ENCODE data around the gene DAB2IP.

DAB2IP gene

GRCh38 chr9:121636341-121636865 is 15.0 kb upstream of the DAB2IP start:
- no peak overlapping the region for H3K4ac ChIP-seq (ENCODE audit: low read length)
- peaks cover 0 to 9% (median 0%) of the 10 kb centered on the region in 3 experiments for H3K27me3 ChIP-seq (ENCODE audit: control insufficient read depth in 3 of 3, insufficient read depth in 3 of 3, low read depth in 1 of 3, low read length in 3 of 3)
- H4K8ac ChIP-seq (ENCODE audit: low read depth, low read length), result no peak overlapping the region
- H3K27ac ChIP-seq (replicated peaks; ENCODE audit: low read length), result peak overlapping the region; percentile 24
- H3K23ac ChIP-seq (ENCODE audit: low read depth, low read length, poor library complexity), result peak overlapping the region; percentile 36
- no peak overlapping the region for H3K14ac ChIP-seq (ENCODE audit: low read length)
- peaks cover 4% of the 10 kb centered on the region for H3K79me1 ChIP-seq (ENCODE audit: low read depth, low read length)
- no peak overlapping the region for H2BK12ac ChIP-seq (ENCODE audit: low read length)
- H3K36me3 ChIP-seq (replicated peaks in 1 of 2; ENCODE audit: control insufficient read depth in 2 of 2, insufficient read depth in 2 of 2, low read length in 2 of 2), result no peaks in the 10 kb centered on the region
- peak overlapping the region; percentile 41 for H2BK15ac ChIP-seq (ENCODE audit: low read length)
- H2BK5ac ChIP-seq (ENCODE audit: low read length), result no peak overlapping the region
- no peak overlapping the region for H2BK120ac ChIP-seq (ENCODE audit: low read depth, low read length)
- peaks cover 38 to 48% of the 10 kb centered on the region in 2 donors for H3K4me1 ChIP-seq (ENCODE audit: control insufficient read depth in 2 of 2, insufficient read depth in 1 of 2, low read depth in 1 of 2, low read length in 2 of 2)
- no peak for DNase-seq (ENCODE audit: low spot score)
- H3K4me3 ChIP-seq (ENCODE audit: low read length in 2 of 2), result no peak overlapping the region
- no peak overlapping the region for H4K91ac ChIP-seq (ENCODE audit: low read depth, low read length, poor library complexity)
- H3K18ac ChIP-seq (ENCODE audit: low read length), result peak overlapping the region; percentile 51
- H3K9ac ChIP-seq (ENCODE audit: low read depth, low read length, poor library complexity), result no peak overlapping the region
- no peak overlapping the region for H3K4me2 ChIP-seq (ENCODE audit: insufficient read depth, low read length, poor library complexity, severe bottlenecking)
- no CpG with 5 or more reads among the region's 12 CpGs for WGBS, 2 donors (ENCODE audit: extremely low coverage in 2 of 2, insufficient read length in 2 of 2, insufficient replicate concordance in 1 of 2)
- no peaks in the 10 kb centered on the region for H3K9me3 ChIP-seq (replicated peaks in 1 of 2; ENCODE audit: control insufficient read depth in 2 of 2, insufficient read depth in 1 of 2, low read depth in 1 of 2, low read length in 2 of 2)
- H2AK5ac ChIP-seq (ENCODE audit: low read depth, low read length), result peak overlapping the region; percentile 1
- peak overlapping the region; percentile 12 for H2AFZ ChIP-seq (ENCODE audit: low read length)

DNA sequence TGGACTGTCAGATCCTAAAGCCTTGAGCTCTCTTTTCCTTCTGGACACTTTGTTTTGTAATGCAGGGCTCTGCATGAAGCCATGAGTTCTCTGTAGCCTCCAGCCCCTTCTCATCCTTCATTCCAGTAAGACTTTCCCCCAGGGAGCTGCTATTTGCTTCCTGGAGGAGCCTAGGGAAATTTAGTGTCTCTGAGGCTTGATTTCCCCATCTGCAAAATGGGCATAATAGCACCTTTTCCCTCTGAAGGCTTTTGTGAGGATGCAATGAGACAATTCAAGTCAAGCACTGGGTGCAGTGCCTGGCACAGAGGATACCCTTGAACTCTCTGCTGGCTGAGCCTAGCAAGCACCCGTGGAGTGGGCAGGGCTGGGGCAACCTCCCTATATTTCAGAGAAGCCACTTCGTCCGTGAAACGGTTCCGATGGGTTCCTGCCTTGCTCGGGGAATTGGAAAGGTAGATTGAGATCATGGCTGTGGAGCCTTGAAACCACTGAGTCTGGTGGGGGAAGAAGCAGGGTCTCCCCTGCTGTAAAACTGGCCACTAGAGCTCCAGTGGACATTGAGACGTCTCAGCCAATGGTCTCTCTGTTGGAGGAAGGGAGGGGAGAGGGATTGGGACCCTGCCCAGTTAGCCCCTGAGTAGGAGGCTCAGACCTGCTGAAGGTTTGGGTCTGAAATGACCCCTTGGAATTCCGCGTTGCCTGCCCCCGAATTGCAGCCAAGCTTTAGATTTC is 14.3 kb upstream of the DAB2IP start:
- Histone ChIP-seq H3K14ac (ENCODE audit: low read length) (no peak overlapping the region), H2BK12ac (ENCODE audit: low read length) (no peak overlapping the region), H3K23ac (ENCODE audit: low read depth, low read length, poor library complexity) (no peak overlapping the region), H3K9ac (ENCODE audit: low read depth, low read length, poor library complexity) (no peak overlapping the region), H3K18ac (ENCODE audit: low read length) (no peak overlapping the region), H2BK5ac (ENCODE audit: low read length) (no peak overlapping the region), H2BK15ac (ENCODE audit: low read length) (no peak overlapping the region), H3K79me1 (ENCODE audit: low read depth, low read length) (peaks cover 4% of the 10 kb centered on the region), H3K36me3 (replicated peaks in 1 of 2; ENCODE audit: control insufficient read depth in 2 of 2, insufficient read depth in 2 of 2, low read length in 2 of 2) (no peaks in the 10 kb centered on the region), H4K91ac (ENCODE audit: low read depth, low read length, poor library complexity) (no peak overlapping the region), H3K4me3 (ENCODE audit: low read length in 2 of 2) (no peak overlapping the region), H3K4ac (ENCODE audit: low read length) (no peak overlapping the region), H2BK120ac (ENCODE audit: low read depth, low read length) (no peak overlapping the region), H3K27me3 (ENCODE audit: control insufficient read depth in 3 of 3, insufficient read depth in 3 of 3, low read depth in 1 of 3, low read length in 3 of 3) (peaks cover 0 to 9% (median 0%) of the 10 kb centered on the region in 3 experiments), H3K27ac (replicated peaks; ENCODE audit: low read length) (no peak overlapping the region), H3K4me1 (ENCODE audit: control insufficient read depth in 2 of 2, insufficient read depth in 1 of 2, low read depth in 1 of 2, low read length in 2 of 2) (peaks cover 38 to 45% of the 10 kb centered on the region in 2 donors), H3K9me3 (replicated peaks in 1 of 2; ENCODE audit: control insufficient read depth in 2 of 2, insufficient read depth in 1 of 2, low read depth in 1 of 2, low read length in 2 of 2) (no peaks in the 10 kb centered on the region), H2AK5ac (ENCODE audit: low read depth, low read length) (no peak overlapping the region), H4K8ac (ENCODE audit: low read depth, low read length) (no peak overlapping the region), H3K4me2 (ENCODE audit: insufficient read depth, low read length, poor library complexity, severe bottlenecking) (no peak overlapping the region), H2AFZ (ENCODE audit: low read length) (no peak overlapping the region)
- WGBS, 2 donors (ENCODE audit: extremely low coverage in 2 of 2, insufficient read length in 2 of 2, insufficient replicate concordance in 1 of 2), result no CpG with 5 or more reads among the region's 10 CpGs
- DNase-seq (ENCODE audit: low spot score), result no peak

DNA sequence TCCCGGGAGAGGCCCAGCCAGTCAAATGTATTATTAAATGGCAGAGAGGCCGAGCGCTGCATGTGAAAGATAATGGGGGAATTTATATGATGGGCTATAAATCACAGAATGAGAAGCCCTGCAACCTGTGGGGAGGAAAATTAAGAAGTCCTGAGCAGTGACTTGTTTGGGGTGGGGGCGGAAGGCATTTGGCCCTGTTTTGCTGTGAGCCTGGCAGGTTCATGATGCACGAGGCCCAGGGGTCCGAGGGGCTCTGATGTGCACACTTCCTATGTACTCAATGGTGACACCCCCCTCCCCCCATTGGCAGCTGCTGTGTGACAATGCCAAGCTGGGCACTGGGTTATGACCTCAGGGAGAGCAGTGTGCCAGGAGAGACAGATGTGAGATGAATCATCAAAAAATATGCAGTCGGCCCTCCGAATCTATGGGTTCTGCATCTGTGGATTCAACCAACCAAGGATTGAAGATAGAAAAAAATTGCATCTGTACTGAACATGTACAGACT is 13.7 kb upstream of the DAB2IP start:
- DNase-seq (ENCODE audit: low spot score), result no peak
- Histone ChIP-seq H3K4me1 (ENCODE audit: control insufficient read depth in 2 of 2, insufficient read depth in 1 of 2, low read depth in 1 of 2, low read length in 2 of 2) (peaks cover 38 to 40% of the 10 kb centered on the region in 2 donors), H3K27ac (replicated peaks; ENCODE audit: low read length) (no peak overlapping the region)

DNA sequence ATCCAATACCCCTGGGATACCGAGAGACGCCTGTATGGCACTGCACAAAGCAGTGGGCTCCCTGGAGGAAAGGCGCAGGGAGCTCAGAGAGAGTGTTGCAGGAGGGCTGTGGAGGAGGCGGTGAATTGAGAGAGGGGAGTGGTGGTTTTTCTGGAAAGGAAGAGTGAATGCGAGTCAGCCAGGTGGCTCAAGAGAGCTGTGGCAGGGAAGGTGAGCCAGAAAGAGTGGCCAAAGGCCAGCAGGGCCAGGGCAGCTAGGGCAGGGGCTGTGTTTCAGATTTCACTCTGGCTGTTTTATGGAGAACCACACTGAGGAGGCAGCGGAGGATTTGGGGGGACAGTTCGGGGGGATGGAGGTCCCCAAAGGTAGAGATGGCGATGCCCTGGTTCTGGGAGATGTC is 13.0 kb upstream of the DAB2IP start:
- H3K4me3 ChIP-seq (ENCODE audit: low read length in 2 of 2), result no peak overlapping the region
- H3K27me3 ChIP-seq (ENCODE audit: control insufficient read depth in 3 of 3, insufficient read depth in 3 of 3, low read depth in 1 of 3, low read length in 3 of 3), result peaks cover 0 to 8% (median 0%) of the 10 kb centered on the region in 3 experiments
- no peak overlapping the region for H3K23ac ChIP-seq (ENCODE audit: low read depth, low read length, poor library complexity)
- no peaks in the 10 kb centered on the region for H3K9me3 ChIP-seq (replicated peaks in 1 of 2; ENCODE audit: control insufficient read depth in 2 of 2, insufficient read depth in 1 of 2, low read depth in 1 of 2, low read length in 2 of 2)
- no peak for DNase-seq (ENCODE audit: low spot score)
- H2BK15ac ChIP-seq (ENCODE audit: low read length), result no peak overlapping the region
- H2AK5ac ChIP-seq (ENCODE audit: low read depth, low read length), result peak overlapping the region; percentile 2
- H3K79me1 ChIP-seq (ENCODE audit: low read depth, low read length), result peaks cover 4% of the 10 kb centered on the region
- peaks cover 33 to 35% of the 10 kb centered on the region in 2 donors for H3K4me1 ChIP-seq (ENCODE audit: control insufficient read depth in 2 of 2, insufficient read depth in 1 of 2, low read depth in 1 of 2, low read length in 2 of 2)
- no peak overlapping the region for H2AFZ ChIP-seq (ENCODE audit: low read length)
- no peak overlapping the region for H2BK12ac ChIP-seq (ENCODE audit: low read length)
- H3K36me3 ChIP-seq (replicated peaks in 1 of 2; ENCODE audit: control insufficient read depth in 2 of 2, insufficient read depth in 2 of 2, low read length in 2 of 2), result no peaks in the 10 kb centered on the region
- no peak overlapping the region for H3K14ac ChIP-seq (ENCODE audit: low read length)
- no peak overlapping the region for H4K8ac ChIP-seq (ENCODE audit: low read depth, low read length)
- peak overlapping the region; percentile 2 for H3K18ac ChIP-seq (ENCODE audit: low read length)
- no peak overlapping the region for H3K4me2 ChIP-seq (ENCODE audit: insufficient read depth, low read length, poor library complexity, severe bottlenecking)
- H3K9ac ChIP-seq (ENCODE audit: low read depth, low read length, poor library complexity), result no peak overlapping the region
- H3K4ac ChIP-seq (ENCODE audit: low read length), result no peak overlapping the region
- WGBS, 2 donors (ENCODE audit: extremely low coverage in 2 of 2, insufficient read length in 2 of 2, insufficient replicate concordance in 1 of 2), result 100% methylated on average over 1 of the region's 8 CpGs; no CpG with 5 or more reads in 1 of the 2 donors
- no peak overlapping the region for H2BK5ac ChIP-seq (ENCODE audit: low read length)
- no peak overlapping the region for H4K91ac ChIP-seq (ENCODE audit: low read depth, low read length, poor library complexity)
- H3K27ac ChIP-seq (replicated peaks; ENCODE audit: low read length), result no peak overlapping the region
- no peak overlapping the region for H2BK120ac ChIP-seq (ENCODE audit: low read depth, low read length)

More for the DNA sequence above, 13.7 kb upstream of the DAB2IP start:
- H3K9me3 ChIP-seq (replicated peaks in 1 of 2; ENCODE audit: control insufficient read depth in 2 of 2, insufficient read depth in 1 of 2, low read depth in 1 of 2, low read length in 2 of 2), result no peaks in the 10 kb centered on the region
- H2AK5ac ChIP-seq (ENCODE audit: low read depth, low read length), result no peak overlapping the region
- no peak overlapping the region for H2AFZ ChIP-seq (ENCODE audit: low read length)
- WGBS, 2 donors (ENCODE audit: extremely low coverage in 2 of 2, insufficient read length in 2 of 2, insufficient replicate concordance in 1 of 2), result no CpG with 5 or more reads among the region's 8 CpGs
- H3K4me2 ChIP-seq (ENCODE audit: insufficient read depth, low read length, poor library complexity, severe bottlenecking), result no peak overlapping the region
- no peak overlapping the region for H2BK120ac ChIP-seq (ENCODE audit: low read depth, low read length)
- H2BK15ac ChIP-seq (ENCODE audit: low read length), result no peak overlapping the region
- no peak overlapping the region for H4K8ac ChIP-seq (ENCODE audit: low read depth, low read length)
- H3K9ac ChIP-seq (ENCODE audit: low read depth, low read length, poor library complexity), result no peak overlapping the region
- peak overlapping the region; percentile 41 for H3K18ac ChIP-seq (ENCODE audit: low read length)
- H2BK5ac ChIP-seq (ENCODE audit: low read length), result no peak overlapping the region
- H3K4me3 ChIP-seq (ENCODE audit: low read length in 2 of 2), result no peak overlapping the region
- H3K79me1 ChIP-seq (ENCODE audit: low read depth, low read length), result peaks cover 4% of the 10 kb centered on the region
- no peaks in the 10 kb centered on the region for H3K36me3 ChIP-seq (replicated peaks in 1 of 2; ENCODE audit: control insufficient read depth in 2 of 2, insufficient read depth in 2 of 2, low read length in 2 of 2)
- H3K23ac ChIP-seq (ENCODE audit: low read depth, low read length, poor library complexity), result no peak overlapping the region
- no peak overlapping the region for H4K91ac ChIP-seq (ENCODE audit: low read depth, low read length, poor library complexity)
- no peak overlapping the region for H3K4ac ChIP-seq (ENCODE audit: low read length)
- H3K14ac ChIP-seq (ENCODE audit: low read length), result no peak overlapping the region
- peaks cover 0 to 9% (median 0%) of the 10 kb centered on the region in 3 experiments for H3K27me3 ChIP-seq (ENCODE audit: control insufficient read depth in 3 of 3, insufficient read depth in 3 of 3, low read depth in 1 of 3, low read length in 3 of 3)
- H2BK12ac ChIP-seq (ENCODE audit: low read length), result no peak overlapping the region
